ENCODE measurements around the gene ARHGAP8.
"Not testable (repeated sequence)": the region's sequence is repeated elsewhere in the genome, so short reads cannot be mapped to it uniquely, and the experiment has no call there.

ARHGAP8 gene

DNA sequence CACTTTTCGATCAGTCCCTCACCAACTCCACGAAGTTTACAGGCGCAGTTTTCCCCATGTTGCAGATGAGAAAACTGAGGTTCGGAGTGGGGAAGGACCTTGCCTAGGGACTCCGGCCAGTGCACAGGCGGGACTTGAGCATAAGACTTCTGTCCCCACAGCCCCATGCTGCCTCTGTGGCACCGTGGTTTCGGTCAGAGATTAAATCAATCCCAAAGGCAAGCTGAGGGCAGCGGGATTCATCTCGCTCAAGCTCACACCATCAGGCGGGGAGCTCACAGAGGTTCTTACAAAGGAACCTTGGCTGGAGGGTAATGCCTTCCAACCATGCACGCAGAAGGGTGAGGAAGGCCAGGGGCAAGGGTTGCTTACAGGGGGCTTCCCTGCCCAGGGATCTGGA, 141.9 kb downstream of the ARHGAP8 start:
- no peak for DNase-seq (ENCODE audit: low read depth, low spot score)
- no peak for TF ChIP-seq CTCF (IDR thresholded peaks at IDR 0.05; ENCODE audit: low read depth, low read length)
- in situ Hi-C loops (cut with HindIII; ENCODE audit: low sequenced_read_pairs) = no loop called here
- H3K4me3 ChIP-seq (ENCODE audit: low read depth, low read length) = no peak overlapping the region

GRCh38 chr22:44894782-44895181, 142.4 kb downstream of the ARHGAP8 start:
- DNase-seq (ENCODE audit: low read depth, low spot score) = no peak
- H3K4me3 ChIP-seq (ENCODE audit: low read depth, low read length) = no peak overlapping the region
- in situ Hi-C loops (cut with HindIII; ENCODE audit: low sequenced_read_pairs) = no loop called here
- no peak for TF ChIP-seq CTCF (IDR thresholded peaks at IDR 0.05; ENCODE audit: low read depth, low read length)

GRCh38 chr22:44895296-44896055, 143.1 kb downstream of the ARHGAP8 start:
- no peak for DNase-seq (ENCODE audit: low read depth, low spot score)
- H3K4me3 ChIP-seq (ENCODE audit: low read depth, low read length) = no peak overlapping the region
- in situ Hi-C loops (cut with HindIII; ENCODE audit: low sequenced_read_pairs) = no loop called here
- no peak for TF ChIP-seq CTCF (IDR thresholded peaks at IDR 0.05; ENCODE audit: low read depth, low read length)

GRCh38 chr22:44898236-44898635, 145.9 kb downstream of the ARHGAP8 start:
- no peak for DNase-seq (ENCODE audit: low read depth, low spot score)
- in situ Hi-C loops (cut with HindIII; ENCODE audit: low sequenced_read_pairs) = no loop called here
- no peak for TF ChIP-seq CTCF (IDR thresholded peaks at IDR 0.05; ENCODE audit: low read depth, low read length)
- no peak overlapping the region for H3K4me3 ChIP-seq (ENCODE audit: low read depth, low read length)

DNA sequence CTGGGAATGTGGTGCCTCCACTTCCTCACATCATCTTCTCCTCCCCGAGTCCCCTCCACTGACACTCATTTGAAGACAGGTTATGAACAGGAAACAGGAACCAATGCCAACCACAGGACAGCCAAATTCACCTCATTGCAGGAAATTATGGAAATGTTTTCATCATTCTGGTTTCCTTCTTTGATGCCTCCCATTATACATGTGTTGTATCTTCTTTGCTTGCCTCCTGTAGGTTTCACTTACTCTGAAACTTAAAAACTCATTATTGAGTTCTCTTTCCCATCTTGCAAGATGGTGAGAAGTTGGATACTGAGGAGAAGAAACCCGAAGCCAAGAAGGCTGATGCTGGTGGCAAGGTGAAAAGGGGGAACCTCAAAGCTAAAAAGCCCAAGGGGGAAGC, 148.9 kb downstream of the ARHGAP8 start:
- no peak for DNase-seq (ENCODE audit: low read depth, low spot score)
- in situ Hi-C loops (cut with HindIII; ENCODE audit: low sequenced_read_pairs) = no loop called here
- TF ChIP-seq CTCF (IDR thresholded peaks at IDR 0.05; ENCODE audit: low read depth, low read length) = no peak
- no peak overlapping the region for H3K4me3 ChIP-seq (ENCODE audit: low read depth, low read length)

- in situ Hi-C loops (cut with HindIII; ENCODE audit: low sequenced_read_pairs); H3K4me3 ChIP-seq (ENCODE audit: low read depth, low read length); DNase-seq (ENCODE audit: low read depth, low spot score): not testable (repeated sequence)
Observed at GRCh38 chr22:44903164-44903563, 150.8 kb downstream of the ARHGAP8 start.

DNA sequence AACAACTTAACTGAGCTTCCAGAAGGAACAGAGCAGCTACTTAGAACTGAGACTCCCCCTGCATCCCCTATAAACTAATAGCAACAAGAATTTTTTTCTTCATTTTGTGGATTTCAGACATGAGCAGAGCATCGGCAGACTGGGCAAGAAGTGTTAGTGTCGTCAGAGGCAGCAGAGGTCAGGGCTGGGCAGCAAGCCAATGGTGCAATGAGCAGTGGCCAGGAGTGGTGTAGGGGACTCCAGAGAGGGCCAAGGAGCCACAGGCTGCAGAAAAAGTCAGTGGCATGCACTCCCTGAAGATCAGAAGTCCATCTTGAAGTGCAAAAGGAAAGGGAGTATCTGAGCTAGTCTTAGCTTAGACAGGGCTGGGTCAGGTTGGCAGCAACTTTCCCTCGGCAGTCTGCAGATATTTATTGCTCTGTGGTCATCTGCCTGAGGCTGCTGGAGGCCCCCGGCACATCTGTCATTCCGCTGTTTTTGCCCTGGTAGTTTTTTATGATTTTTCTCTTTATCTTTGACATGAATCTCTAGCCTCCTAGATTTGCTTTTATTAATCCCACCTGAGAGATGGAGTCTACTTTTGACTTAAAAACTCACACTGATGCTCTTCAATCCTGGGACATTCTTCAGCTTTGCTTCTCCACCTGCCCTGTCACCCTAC, 152.2 kb downstream of the ARHGAP8 start:
- H3K4me3 ChIP-seq (ENCODE audit: low read depth, low read length); in situ Hi-C loops (cut with HindIII; ENCODE audit: low sequenced_read_pairs): not testable (repeated sequence)

More for the DNA sequence above, 152.2 kb downstream of the ARHGAP8 start:
- not testable (repeated sequence) for DNase-seq (ENCODE audit: low read depth, low spot score)

Data from astrocyte of the spinal cord (primary cell).